GM23248 (cell line): Measurements from ENCODE around the gene SPTB. TPM values are rescaled to one million over a fixed set of nuclear protein-coding genes. Genes with fewer than 3 reads are reported as not detected.

Source experiments
- DNase-seq: peaks from one replicate; pipeline ENCODE4 v3.0.0-alpha.2; 2015
- H2AFZ ChIP-seq: fragments of 200-600 bp; sonication (generic); 2 replicates; pipeline ENCODE4 v1.6.1; 2016; ENCODE audit warnings: antibody characterized with exemption
- H3F3A ChIP-seq: fragments of 200-600 bp; sonication (generic); 2 replicates; pipeline ENCODE4 v1.6.1; 2016; ENCODE audit warnings: mild to moderate bottlenecking, antibody characterized with exemption, mixed run types; ENCODE audit not compliant: insufficient read depth
- H3K27ac ChIP-seq: fragments of 200-600 bp; sonication (generic); 2 replicates; pipeline ENCODE4 v1.5.1; 2016; ENCODE audit warnings: mild to moderate bottlenecking
- H3K27me3 ChIP-seq: fragments of 200-600 bp; sonication (generic); replicated peaks from 2 replicates; pipeline ENCODE4 v1.6.1; 2016; ENCODE audit warnings: mild to moderate bottlenecking; ENCODE audit not compliant: insufficient read depth
- H3K36me3 ChIP-seq: fragments of 200-600 bp; sonication (generic); 2 replicates; pipeline ENCODE4 v1.6.1; 2016; ENCODE audit warnings: low read depth, mild to moderate bottlenecking
- H3K4me1 ChIP-seq: fragments of 200-600 bp; sonication (generic); 2 replicates; pipeline ENCODE4 v1.6.1; 2016; ENCODE audit warnings: mild to moderate bottlenecking; ENCODE audit not compliant: insufficient read depth
- H3K4me2 ChIP-seq: fragments of 200-600 bp; sonication (generic); one replicate; pipeline ENCODE4 v1.6.1; 2016; ENCODE audit warnings: mild to moderate bottlenecking; ENCODE audit not compliant: unreplicated experiment
- H3K4me3 ChIP-seq: fragments of 200-600 bp; sonication (generic); 2 replicates; pipeline ENCODE4 v1.5.1; 2016; ENCODE audit warnings: mild to moderate bottlenecking
- H3K79me2 ChIP-seq: fragments of 200-600 bp; sonication (generic); 2 replicates; pipeline ENCODE4 v1.6.1; 2016; ENCODE audit warnings: mild to moderate bottlenecking; ENCODE audit not compliant: insufficient read depth
- H3K9ac ChIP-seq: fragments of 200-600 bp; sonication (generic); 2 replicates; pipeline ENCODE4 v1.6.1; 2016; ENCODE audit warnings: mild to moderate bottlenecking
- H3K9me2 ChIP-seq: fragments of 200-600 bp; sonication (generic); 2 replicates; pipeline ENCODE4 v1.6.1; 2016; ENCODE audit warnings: mixed run types, mild to moderate bottlenecking, moderate library complexity; ENCODE audit not compliant: insufficient read depth
- H3K9me3 ChIP-seq: fragments of 200-600 bp; sonication (generic); one replicate; pipeline ENCODE4 v1.6.1; 2017; ENCODE audit warnings: low read depth
- H4K20me1 ChIP-seq: fragments of 200-600 bp; sonication (generic); 2 replicates; pipeline ENCODE4 v1.6.0; 2016; ENCODE audit not compliant: insufficient read depth
- EZH2 ChIP-seq: fragments of 200-600 bp; sonication (generic); IDR thresholded peaks from 2 replicates; pipeline ENCODE4 v1.6.1; 2018; ENCODE audit warnings: antibody characterized with exemption, mild to moderate bottlenecking; ENCODE audit not compliant: insufficient read depth, poor library complexity, severe bottlenecking
- EZH2phosphoT487 ChIP-seq: fragments of 200-600 bp; sonication (generic); IDR thresholded peaks from 2 replicates; pipeline ENCODE4 v1.6.1; 2018; ENCODE audit warnings: antibody characterized with exemption, moderate library complexity, mild to moderate bottlenecking, low read depth; ENCODE audit not compliant: insufficient read depth
- WGBS, 2 experiments: methylation state at CpG; one replicate each; pipeline ENCODE4 v1.1.6; 2015 to 2017; ENCODE audit warnings: low lambda C conversion rate in 2 of 2, low coverage in 1 of 2; ENCODE audit errors: missing lambda C conversion rate in 2 of 2; 5-methylcytosine and 5-hydroxymethylcytosine counted together
- in situ Hi-C: fragments of 300-500 bp; cut with MboI; formaldehyde crosslinking; loops from 2 replicates; pipeline ENCODE4 v1.15.0; 2020
- polyA plus RNA-seq: library from polyadenylated mRNA; unstranded; fragments of >200 nt; fragmentation: Nextera tagmentation; extraction: Ambion mirVana; gene quantifications from 2 replicates; pipeline ENCODE4 v1.2.1, GENCODE V29; 2016
- total RNA-seq: library from RNA; depleted of rRNA; stranded (reverse); fragments of >200 nt; shearing (Covaris generic); gene quantifications from 2 replicates; pipeline ENCODE4 v1.2.3, GENCODE V29; 2014

Gene SPTB
- total and polyA plus RNA-seq, 2 experiments from 2014 or later = 0.06 to 0.11 TPM

- TF ChIP-seq EZH2 = no peak
- TF ChIP-seq EZH2phosphoT487 = no peak
- 66 to 73% methylated on average over 11 of the region's 11 CpGs for WGBS, 2 experiments
- no peak overlapping the region for H3K27ac ChIP-seq
- no peaks in the 10 kb centered on the region for H3K9me2 ChIP-seq
- no peak overlapping the region for H3K4me3 ChIP-seq
- H2AFZ ChIP-seq = no peak overlapping the region
- no peak overlapping the region for H3K9ac ChIP-seq
- H4K20me1 ChIP-seq = no peaks in the 10 kb centered on the region
- H3K9me3 ChIP-seq = no peaks in the 10 kb centered on the region
- no peak for DNase-seq
- H3K36me3 ChIP-seq = no peaks in the 10 kb centered on the region
- H3K4me1 ChIP-seq = no peaks in the 10 kb centered on the region
- in situ Hi-C loops = no loop called here
- H3K4me2 ChIP-seq = no peak overlapping the region
- no peaks in the 10 kb centered on the region for H3K79me2 ChIP-seq
- H3F3A ChIP-seq = no peaks in the 10 kb centered on the region
- H3K27me3 ChIP-seq = no peaks in the 10 kb centered on the region
These were observed 97.5 kb downstream of the SPTB start for GRCh38 chr14:64782196-64782595.

- H3K9ac ChIP-seq = no peak overlapping the region
- in situ Hi-C loops = no loop called here
- H3K27me3 ChIP-seq = no peaks in the 10 kb centered on the region
- no peak overlapping the region for H3K27ac ChIP-seq
- H3K4me2 ChIP-seq = no peak overlapping the region
- 80 to 96% methylated on average over 6 to 7 of the region's 7 CpGs for WGBS, 2 experiments
- DNase-seq = no peak
- no peaks in the 10 kb centered on the region for H4K20me1 ChIP-seq
- no peaks in the 10 kb centered on the region for H3F3A ChIP-seq
- no peaks in the 10 kb centered on the region for H3K36me3 ChIP-seq
- H3K9me2 ChIP-seq = no peaks in the 10 kb centered on the region
- H2AFZ ChIP-seq = no peak overlapping the region
- H3K9me3 ChIP-seq = no peaks in the 10 kb centered on the region
- H3K4me3 ChIP-seq = no peak overlapping the region
- TF ChIP-seq EZH2 (no peak), EZH2phosphoT487 (no peak)
- H3K79me2 ChIP-seq = no peaks in the 10 kb centered on the region
- no peaks in the 10 kb centered on the region for H3K4me1 ChIP-seq
These were observed 100.2 kb downstream of the SPTB start for GRCh38 chr14:64779472-64779871.

DNA sequence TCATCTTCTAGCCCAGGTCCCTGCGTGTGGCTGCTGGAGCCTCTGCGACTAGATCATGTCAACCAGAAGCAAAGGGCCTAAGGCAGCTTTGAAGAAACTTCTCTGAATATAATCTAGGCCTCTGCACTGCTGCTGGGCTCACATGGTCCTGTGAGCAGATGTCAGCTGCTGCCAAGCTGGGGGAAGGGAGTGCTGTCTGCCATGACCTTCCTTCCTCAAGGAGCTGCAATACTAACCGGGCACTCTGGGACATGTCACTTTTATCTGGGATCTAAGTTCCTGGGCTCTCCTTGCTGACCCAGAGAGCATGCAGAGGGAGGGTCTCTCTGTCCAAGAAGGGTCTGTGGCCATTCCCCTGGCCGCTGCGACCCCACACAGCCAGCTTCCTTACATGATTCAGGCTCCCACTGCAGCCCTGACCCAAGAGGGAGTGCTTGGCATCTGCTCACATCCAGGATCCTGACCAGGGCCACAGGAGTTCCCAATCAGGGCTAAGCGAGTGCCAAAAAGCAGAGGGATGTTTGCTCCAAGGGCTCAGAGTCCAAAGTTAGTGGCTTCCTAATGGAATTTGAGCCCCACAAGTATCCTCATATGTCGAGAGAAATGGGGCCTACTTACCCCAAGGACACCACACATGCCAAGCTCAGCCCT is 101.5 kb downstream of the SPTB start:
- no peaks in the 10 kb centered on the region for H3K9me2 ChIP-seq
- no peaks in the 10 kb centered on the region for H3F3A ChIP-seq
- no peak overlapping the region for H3K4me2 ChIP-seq
- DNase-seq = no peak
- WGBS, 2 experiments = 43 to 61% methylated on average over 7 of the region's 7 CpGs
- H3K9me3 ChIP-seq = no peaks in the 10 kb centered on the region
- TF ChIP-seq EZH2 (no peak), EZH2phosphoT487 (no peak)
- H2AFZ ChIP-seq = no peak overlapping the region
- no peaks in the 10 kb centered on the region for H3K4me1 ChIP-seq
- no peaks in the 10 kb centered on the region for H3K27me3 ChIP-seq
- H3K79me2 ChIP-seq = no peaks in the 10 kb centered on the region
- no peak overlapping the region for H3K27ac ChIP-seq
- H3K9ac ChIP-seq = no peak overlapping the region
- no peak overlapping the region for H3K4me3 ChIP-seq
- in situ Hi-C loops = no loop called here
- H3K36me3 ChIP-seq = no peaks in the 10 kb centered on the region
- no peaks in the 10 kb centered on the region for H4K20me1 ChIP-seq

DNA sequence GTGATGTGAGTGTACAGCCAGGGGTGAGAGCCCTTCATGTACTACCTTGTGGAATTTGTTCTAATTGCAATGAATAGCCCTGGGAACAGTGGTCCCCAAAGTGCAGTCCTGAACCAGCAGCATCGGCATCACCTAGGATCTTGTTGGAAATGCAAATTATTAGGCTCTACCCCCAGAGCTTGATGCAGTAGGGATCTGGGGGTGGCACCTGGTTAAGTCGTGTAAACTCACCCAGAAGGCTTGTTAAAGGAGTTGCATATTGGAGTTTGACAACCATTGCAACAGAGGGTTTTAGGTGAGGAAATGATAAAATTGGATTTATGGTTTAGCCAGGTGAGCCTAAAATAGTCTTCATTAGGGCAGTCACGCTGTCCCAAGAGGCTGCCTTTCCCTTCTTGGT is 102.2 kb downstream of the SPTB start:
- H3K27ac ChIP-seq = no peak overlapping the region
- no peak overlapping the region for H3K9ac ChIP-seq
- H3K36me3 ChIP-seq = no peaks in the 10 kb centered on the region
- no peaks in the 10 kb centered on the region for H4K20me1 ChIP-seq
- TF ChIP-seq EZH2 (no peak), EZH2phosphoT487 (no peak)
- no peaks in the 10 kb centered on the region for H3K9me3 ChIP-seq
- H3K4me1 ChIP-seq = no peaks in the 10 kb centered on the region
- no peak overlapping the region for H2AFZ ChIP-seq
- H3K4me3 ChIP-seq = no peak overlapping the region
- H3K4me2 ChIP-seq = no peak overlapping the region
- DNase-seq = no peak
- no peaks in the 10 kb centered on the region for H3K9me2 ChIP-seq
- 61 to 63% methylated on average over 3 of the region's 3 CpGs for WGBS, 2 experiments
- H3F3A ChIP-seq = no peaks in the 10 kb centered on the region
- in situ Hi-C loops = no loop called here
- H3K27me3 ChIP-seq = no peaks in the 10 kb centered on the region
- H3K79me2 ChIP-seq = no peaks in the 10 kb centered on the region
